Aorta (tissue), 5 donors: ENCODE data around the gene PMVK. TPM values are rescaled to one million over a fixed set of nuclear protein-coding genes. Genes with fewer than 3 reads are reported as not detected.

Experiments
- ATAC-seq: fragments of 200-7000 bp; cut with Tn5 transposase; one replicate; pipeline ENCODE4 v1.9.1; 2022; ENCODE audit warnings: moderate library complexity; ENCODE audit not compliant: low FRiP score
- DNase-seq, 2 donors: peaks; one replicate each; pipeline ENCODE4 v3.0.0-alpha.2; 2020
- H3K27ac ChIP-seq, 2 donors: one replicate each; pipeline ENCODE4 v1.5.1; 2013; ENCODE audit warnings: low read length in 2 of 2, mild to moderate bottlenecking in 2 of 2, moderate library complexity in 2 of 2, control low read depth in 1 of 2, inconsistent platforms in 1 of 2, low read depth in 1 of 2
- H3K27me3 ChIP-seq, 2 donors: one replicate each; pipeline ENCODE4 v1.6.1; 2013; ENCODE audit warnings: control low read depth in 1 of 2, low read length in 1 of 2, mild to moderate bottlenecking in 1 of 2, moderate library complexity in 1 of 2; ENCODE audit not compliant: insufficient read depth in 2 of 2, control insufficient read depth in 1 of 2
- H3K36me3 ChIP-seq, 2 donors: one replicate each; pipeline ENCODE4 v1.6.1; 2013; ENCODE audit warnings: control low read depth in 1 of 2, low read length in 1 of 2, mild to moderate bottlenecking in 1 of 2; ENCODE audit not compliant: insufficient read depth in 2 of 2, control insufficient read depth in 1 of 2
- H3K4me1 ChIP-seq, 2 donors: one replicate each; pipeline ENCODE4 v1.6.1; 2013; ENCODE audit warnings: low read length in 2 of 2, control low read depth in 1 of 2, mild to moderate bottlenecking in 1 of 2, moderate library complexity in 1 of 2; ENCODE audit not compliant: insufficient read depth in 2 of 2, control insufficient read depth in 1 of 2
- H3K4me3 ChIP-seq, 2 donors: one replicate each; pipeline ENCODE4 v1.5.1; 2013; ENCODE audit warnings: low read length in 2 of 2, control low read depth in 1 of 2, mild to moderate bottlenecking in 1 of 2
- H3K9me3 ChIP-seq: one replicate; pipeline ENCODE4 v1.6.1; 2013; ENCODE audit warnings: mild to moderate bottlenecking, low read length; ENCODE audit not compliant: control insufficient read depth
- WGBS, 2 donors: extraction: QIAGEN DNeasy Blood & Tissue Kit; methylation state at CpG; one replicate each; pipeline ENCODE4 v1.1.7; 2013; 5-methylcytosine and 5-hydroxymethylcytosine counted together
- intact Hi-C, 2 donors: fragments of 100-400 bp; cut with DNase I; formaldehyde crosslinking; loops; one replicate each; pipeline versions ENCODE4 v1.14.2 to v1.15.0; 2022
- polyA plus RNA-seq, 2 donors: library from polyadenylated mRNA; stranded (reverse); fragments of 200-250 nt; gene quantifications; one replicate each; pipeline ENCODE4 v1.2.3, GENCODE V29; 2013
- total RNA-seq, 2 donors: library from RNA; stranded (reverse); fragmentation: NEBNext Ultra II Directional; extraction: Animal tissue kit (Norgen Biotek cat#: 25700); gene quantifications; one replicate each; pipeline ENCODE4 v1.2.1, GENCODE V29; 2021
- donor health status: healthy with polysubstance abuse.
- donor health status: Bipolar disorder and iron deficiency.
- donor health status: DM: no; HTN: no; CAD: no.
- donor health status: DM: no; HTN: no; CAD: no.
- donor health status: DM: yes; HTN: yes; CAD: no.

Gene PMVK
- total and polyA plus RNA-seq, 4 donors: 21.9 to 52.7 (median 33.8) TPM

DNA sequence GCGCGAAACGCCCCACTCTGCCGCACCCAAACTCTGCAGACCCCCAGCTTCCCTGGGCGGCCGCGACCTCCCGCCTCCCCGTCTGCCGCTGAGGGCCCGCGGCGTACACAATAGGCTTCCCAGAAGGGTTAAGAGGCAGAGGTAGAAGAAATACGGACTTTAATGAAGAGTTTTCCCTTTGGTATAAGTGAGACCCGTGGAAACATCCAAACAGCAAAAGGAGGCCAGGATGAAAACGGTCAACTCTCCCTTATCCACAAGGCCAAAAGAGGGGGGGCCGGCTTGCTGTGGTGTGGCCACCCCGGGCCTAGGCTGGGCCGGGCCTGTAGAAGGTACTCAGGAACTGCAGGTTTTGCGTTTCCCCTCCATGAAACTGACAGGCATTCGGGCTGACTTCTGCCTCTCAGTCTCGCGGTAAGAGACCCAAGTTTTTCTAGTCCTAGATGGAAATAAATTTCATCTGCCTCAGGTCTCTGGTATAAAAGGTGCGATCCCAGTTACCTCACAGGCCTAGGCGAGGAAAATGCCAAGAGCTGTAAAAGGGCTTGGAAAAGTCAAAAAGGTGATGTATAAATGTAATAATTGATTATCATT, 25.7 kb upstream of the PMVK start:
- WGBS, 2 donors: 2% methylated on average over 25 of the region's 25 CpGs
- peak; percentile 2 for ATAC-seq
- Histone ChIP-seq H3K27me3 (no peaks in the 10 kb centered on the region), H3K4me3 (peak overlapping the region; percentile 29 to 72), H3K27ac (peak overlapping the region; percentile 12 to 70), H3K9me3 (no peaks in the 10 kb centered on the region), H3K4me1 (no peaks in the 10 kb centered on the region), H3K36me3 (peaks cover 0 to 12% of the 10 kb centered on the region in 2 donors)
- DNase-seq: peak in 1 of 2 donors; percentile 48
- intact Hi-C loops: loop anchor here in 1 of 2 donors (2.0 kb wide), 1 partner anchor 37 kb away; no protein-coding TSS in a partner anchor

DNA sequence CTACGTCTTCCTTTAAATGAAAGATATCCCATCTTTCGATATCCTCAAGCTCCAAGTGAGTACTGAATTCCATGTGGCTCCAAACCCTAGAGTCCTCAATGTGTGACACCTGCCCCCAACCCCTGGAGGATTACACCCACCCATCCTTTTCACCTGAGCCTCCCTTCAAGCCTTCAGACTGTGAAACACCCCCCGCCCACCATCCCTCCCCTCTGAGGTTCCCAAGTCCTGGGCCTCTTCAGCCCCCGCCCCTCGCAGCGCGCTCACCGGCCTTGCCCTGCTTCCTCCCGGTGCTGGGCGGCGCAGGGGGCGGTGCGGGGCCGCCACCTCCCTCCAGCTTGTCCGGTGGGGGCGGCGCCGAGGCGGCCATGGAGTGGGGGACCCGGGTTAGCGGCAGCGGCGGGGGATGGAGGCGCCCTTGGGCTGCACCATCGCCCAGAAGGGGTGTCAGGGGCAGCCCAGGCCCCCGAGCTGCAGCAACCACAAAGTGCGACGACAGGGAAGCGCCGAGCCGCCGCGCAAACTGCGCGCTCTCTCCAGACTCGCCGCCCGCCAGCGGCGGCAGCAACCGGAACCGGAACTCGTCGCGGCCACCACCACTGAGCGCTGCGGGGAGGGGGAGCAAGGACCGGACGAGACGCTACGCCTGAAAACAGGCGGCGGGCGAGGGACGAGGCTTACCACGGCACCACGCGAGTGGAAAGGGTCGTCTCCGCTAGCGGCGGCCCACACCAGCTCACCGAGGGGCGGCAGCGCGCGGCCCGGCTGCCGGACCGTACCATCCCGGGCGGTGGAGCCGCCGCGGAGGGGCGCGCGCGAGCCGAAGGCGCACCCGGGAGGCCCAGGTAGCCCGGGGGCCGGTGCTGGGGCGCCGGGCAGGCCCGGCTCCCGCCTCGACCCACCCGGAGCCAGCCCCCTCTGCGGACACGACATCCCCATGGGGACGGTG, 25.0 kb upstream of the PMVK start, which contains the start of gene PYGO2:
TSS of gene PYGO2 (minus strand) at position 576 of the 949 bp plus-strand sequence. CDS start at position 370, 206 bp downstream.
- Histone ChIP-seq H3K4me1 (no peaks in the 10 kb centered on the region), H3K9me3 (no peaks in the 10 kb centered on the region), H3K4me3 (peak within 1 kb of the TSS; percentile 29 to 72), H3K27me3 (no peaks in the 10 kb centered on the region), H3K36me3 (peaks cover 0 to 12% of the 10 kb centered on the region in 2 donors), H3K27ac (peak within 1 kb of the TSS; percentile 12 to 70)
- ATAC-seq (peak; percentile 92), DNase-seq (peak; percentile 86 to 95)
- 1% methylated on average over 70 to 93 of the region's 93 CpGs for WGBS, 2 donors
- intact Hi-C loops: loop anchor here in 1 of 2 donors (2.0 kb wide), 1 partner anchor 37 kb away; no protein-coding TSS in a partner anchor

GRCh38 chr1:154960446-154961136, 24.1 kb upstream of the PMVK start:
- H3K4me3 ChIP-seq: peak overlapping the region; percentile 29 to 72
- 45 to 49% methylated on average over 10 of the region's 10 CpGs for WGBS, 2 donors
- no peaks in the 10 kb centered on the region for H3K4me1 ChIP-seq
- H3K36me3 ChIP-seq: peaks cover 0 to 10% of the 10 kb centered on the region in 2 donors
- H3K9me3 ChIP-seq: no peaks in the 10 kb centered on the region
- H3K27me3 ChIP-seq: no peaks in the 10 kb centered on the region
- H3K27ac ChIP-seq: no peak overlapping the region
- ATAC-seq (no peak), DNase-seq (peak in 1 of 2 donors; percentile 14)
- intact Hi-C loops: no loop called here

DNA sequence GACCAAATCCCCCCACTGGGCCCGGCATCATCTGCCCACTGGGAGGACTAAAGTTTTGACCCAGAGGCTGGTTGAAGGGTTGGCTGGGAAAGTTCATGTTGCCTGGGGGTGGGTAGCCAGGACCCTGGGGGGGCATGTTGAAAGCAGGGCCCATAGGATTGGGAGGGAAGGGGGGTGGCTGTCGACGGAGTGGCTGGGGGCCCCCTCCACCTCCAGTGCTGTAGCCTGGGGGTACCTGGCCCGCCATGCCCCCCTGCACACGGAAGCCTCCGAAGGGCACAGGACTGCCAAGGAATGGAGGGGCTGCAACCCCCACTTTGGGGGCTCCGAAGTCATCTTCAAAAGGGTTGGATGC, 22.9 kb upstream of the PMVK start:
- no peaks in the 10 kb centered on the region for H3K27me3 ChIP-seq
- no peaks in the 10 kb centered on the region for H3K9me3 ChIP-seq
- ATAC-seq (no peak), DNase-seq (peak in 1 of 2 donors; percentile 48)
- peaks cover 0 to 2% of the 10 kb centered on the region in 2 donors for H3K36me3 ChIP-seq
- no peak overlapping the region for H3K27ac ChIP-seq
- intact Hi-C loops: loop anchor here in 1 of 2 donors (5.0 kb wide), 1 partner anchor 58 kb away; no protein-coding TSS in a partner anchor
- WGBS, 2 donors: 89 to 92% methylated on average over 7 of the region's 7 CpGs
- no peaks in the 10 kb centered on the region for H3K4me1 ChIP-seq
- no peak overlapping the region for H3K4me3 ChIP-seq

- intact Hi-C loops: loop anchor here in 1 of 2 donors (5.0 kb wide), 1 partner anchor 58 kb away; no protein-coding TSS in a partner anchor
- DNase-seq: peak in 1 of 2 donors; percentile 45
- 80 to 83% methylated on average over 16 of the region's 16 CpGs for WGBS, 2 donors
- Histone ChIP-seq H3K4me3 (no peak overlapping the region), H3K27me3 (no peaks in the 10 kb centered on the region), H3K4me1 (peaks cover 0 to 4% of the 10 kb centered on the region in 2 donors), H3K27ac (no peak overlapping the region), H3K9me3 (no peaks in the 10 kb centered on the region), H3K36me3 (peaks cover 0 to 2% of the 10 kb centered on the region in 2 donors)
- no peak for ATAC-seq
Measured at GRCh38 chr1:154958681-154959425, 22.3 kb upstream of the PMVK start.

- no peak for ATAC-seq
- intact Hi-C loops: loop anchor here in 1 of 2 donors (5.0 kb wide), 1 partner anchor 59 kb away; no protein-coding TSS in a partner anchor
- Histone ChIP-seq H3K9me3 (no peaks in the 10 kb centered on the region), H3K27ac (no peak overlapping the region), H3K27me3 (no peaks in the 10 kb centered on the region), H3K36me3 (no peaks in the 10 kb centered on the region), H3K4me3 (no peak overlapping the region), H3K4me1 (peaks cover 0 to 5% of the 10 kb centered on the region in 2 donors)
- no peak for DNase-seq
- 58 to 66% methylated on average over 2 of the region's 2 CpGs for WGBS, 2 donors
Measured at GRCh38 chr1:154958036-154958435, 21.5 kb upstream of the PMVK start.

DNA sequence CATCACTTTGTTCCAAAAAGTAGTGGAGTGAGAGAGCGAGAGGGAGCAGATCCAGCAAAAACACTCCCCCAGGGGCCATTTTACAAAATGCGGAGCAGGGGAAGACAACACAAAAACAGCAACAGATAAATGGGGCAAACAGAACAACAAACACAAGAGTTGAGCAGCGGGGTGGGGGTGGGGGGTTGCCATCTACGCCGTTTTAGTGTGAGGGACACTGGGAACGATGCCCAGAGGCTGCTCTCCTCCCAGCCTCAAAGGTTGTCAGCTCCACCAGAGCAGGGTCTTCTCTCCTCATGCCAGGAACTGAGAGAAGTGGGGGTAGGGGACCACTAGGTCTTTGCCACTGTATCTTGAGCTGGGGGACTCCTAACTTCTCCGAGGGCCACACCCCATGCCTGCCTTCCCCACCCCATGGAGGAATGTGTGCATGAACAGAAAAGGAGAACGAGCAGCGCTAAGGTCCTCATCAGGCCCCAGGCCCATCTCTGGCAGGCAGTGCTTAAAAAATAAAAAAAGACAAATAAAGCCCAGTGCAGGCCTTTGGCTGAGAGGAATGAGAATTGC, 20.7 kb upstream of the PMVK start:
- ATAC-seq: no peak
- no peaks in the 10 kb centered on the region for H3K27me3 ChIP-seq
- H3K36me3 ChIP-seq: no peaks in the 10 kb centered on the region
- 24 to 26% methylated on average over 9 of the region's 9 CpGs for WGBS, 2 donors
- H3K4me3 ChIP-seq: no peak overlapping the region
- intact Hi-C loops: loop anchor here in 1 of 2 donors (5.0 kb wide), 1 partner anchor 60 kb away; no protein-coding TSS in a partner anchor
- no peaks in the 10 kb centered on the region for H3K9me3 ChIP-seq
- peaks cover 0 to 5% of the 10 kb centered on the region in 2 donors for H3K4me1 ChIP-seq
- H3K27ac ChIP-seq: no peak overlapping the region
- DNase-seq: no peak
